COLO668 (cell line): ENCODE results near the gene GPR31.
A peak's percentile ranks its signal among the peaks of the same experiment; 100 is the strongest.
"Not testable (repeated sequence)": the region's sequence is repeated elsewhere in the genome, so short reads cannot be mapped to it uniquely, and the experiment has no call there.

ENCODE experiments used
- DNase-seq: peaks from one replicate; lab custom pipeline; 2025; ENCODE audit not compliant: unreplicated experiment; lab: John Stamatoyannopoulos, UW

GPR31 gene

GRCh38 chr6:167168296-167168695 lies 10.5 kb upstream of the GPR31 start:
- not testable (repeated sequence) for DNase-seq

GRCh38 chr6:167167699-167168098 lies 9.9 kb upstream of the GPR31 start:
- DNase-seq, result not testable (repeated sequence)

GRCh38 chr6:167165858-167166471 lies 8.2 kb upstream of the GPR31 start:
- no peak for DNase-seq

GRCh38 chr6:167164261-167164660 lies 6.5 kb upstream of the GPR31 start:
- DNase-seq, result no peak

GRCh38 chr6:167163476-167164011 lies 5.8 kb upstream of the GPR31 start:
- DNase-seq, result no peak

- DNase-seq, result no peak
Measured at GRCh38 chr6:167162591-167162990, 4.8 kb upstream of the GPR31 start.

GRCh38 chr6:167161851-167162467 lies 4.2 kb upstream of the GPR31 start:
- no peak for DNase-seq

- no peak for DNase-seq
Measured at GRCh38 chr6:167157414-167157813, 366 bp downstream of the GPR31 start.

- no peak for DNase-seq
Measured at GRCh38 chr6:167154895-167155294, 2.9 kb downstream of the GPR31 start.

- DNase-seq, result no peak
Measured at GRCh38 chr6:167154291-167154690, 3.5 kb downstream of the GPR31 start.

GRCh38 chr6:167153521-167153959 lies 4.2 kb downstream of the GPR31 start:
- no peak for DNase-seq

GRCh38 chr6:167152862-167153261 lies 4.9 kb downstream of the GPR31 start:
- DNase-seq, result no peak

GRCh38 chr6:167151648-167152047 lies 6.1 kb downstream of the GPR31 start:
- no peak for DNase-seq

GRCh38 chr6:167150941-167151549 lies 6.7 kb downstream of the GPR31 start:
- DNase-seq, result no peak

GRCh38 chr6:167148997-167149396 lies 8.8 kb downstream of the GPR31 start:
- no peak for DNase-seq

- no peak for DNase-seq
Measured at GRCh38 chr6:167148021-167148420, 9.8 kb downstream of the GPR31 start.

GRCh38 chr6:167146977-167147376 lies 10.8 kb downstream of the GPR31 start:
- no peak for DNase-seq

- DNase-seq, result no peak
Measured at GRCh38 chr6:167146135-167146534, 11.6 kb downstream of the GPR31 start.

GRCh38 chr6:167145461-167145860 lies 12.3 kb downstream of the GPR31 start:
- DNase-seq, result no peak

- DNase-seq, result no peak
Measured at GRCh38 chr6:167143041-167143440, 14.7 kb downstream of the GPR31 start.

- DNase-seq, result no peak
Measured at GRCh38 chr6:167142433-167142761, 15.4 kb downstream of the GPR31 start.

GRCh38 chr6:167141667-167142432 lies 15.9 kb downstream of the GPR31 start:
- DNase-seq, result peak; percentile 55
